Adrenal gland (tissue), 19 donors: ENCODE data around the gene CRACR2B. TPM values are rescaled to one million over a fixed set of nuclear protein-coding genes. Genes with fewer than 3 reads are reported as not detected.

Source experiments
- DNase-seq, 7 donors: peaks; one replicate each; pipeline ENCODE4 v3.0.0-alpha.2; 2019 to 2020
- H3K27ac ChIP-seq, 5 donors: fragments of 200-600 bp; sonication (generic) in 4 of 5; 1 replicate in 3 of 5; 2 replicates in 2 of 5; pipeline versions ENCODE4 v1.5.1 to v1.8.0; 2016 to 2020; ENCODE audit warnings: mild to moderate bottlenecking in 1 of 5
- H3K27me3 ChIP-seq: fragments of 200-600 bp; 2 replicates; pipeline ENCODE4 v1.8.0; 2021
- H3K36me3 ChIP-seq, 2 donors: fragments of 200-600 bp; replicated peaks in 1 of 2; 1 replicate in 1 of 2; 2 replicates in 1 of 2; pipeline versions ENCODE4 v1.5.1 to v1.8.0; 2018 to 2022
- H3K4me1 ChIP-seq, 2 donors: fragments of 200-600 bp; replicated peaks in 1 of 2; 1 replicate in 1 of 2; 2 replicates in 1 of 2; pipeline versions ENCODE4 v1.5.1 to v1.8.0; 2018 to 2021
- H3K4me3 ChIP-seq, 4 donors: fragments of 200-600 bp; sonication (generic) in 3 of 4; one replicate each; pipeline ENCODE4 v1.5.1; 2016 to 2018
- H3K9me3 ChIP-seq, 3 donors: fragments of 200-600 bp; sonication (generic) in 1 of 3; replicated peaks in 1 of 3; 1 replicate in 2 of 3; 2 replicates in 1 of 3; pipeline versions ENCODE4 v1.5.1 to v1.8.0; 2016 to 2021
- CTCF ChIP-seq, 6 experiments: fragments of 450-650 bp in 4 of 6; fragments of 200-600 bp in 2 of 6; sonication (generic) in 1 of 6; IDR thresholded peaks; 1 replicate in 5 of 6; 2 replicates in 1 of 6; pipeline versions ENCODE4 v1.5.1 to v1.8.0; 2016 to 2021; ENCODE audit warnings: antibody characterized with exemption in 6 of 6, mild to moderate bottlenecking in 2 of 6, moderate library complexity in 1 of 6
- POLR2A ChIP-seq, 2 donors: fragments of 450-650 bp; IDR thresholded peaks; one replicate each; pipeline ENCODE4 v1.6.1; 2017; ENCODE audit warnings: antibody characterized with exemption in 2 of 2, mild to moderate bottlenecking in 2 of 2, moderate library complexity in 1 of 2
- WGBS, 4 donors: extraction: QIAGEN DNeasy Blood & Tissue Kit in 2 of 4; methylation state at CpG; one replicate each; pipeline versions ENCODE4 v1.1.5 to v1.1.7; 2013 to 2017; 5-methylcytosine and 5-hydroxymethylcytosine counted together
- intact Hi-C, 2 donors: fragments of 100-400 bp; cut with DNase I; formaldehyde crosslinking; loops; one replicate each; pipeline versions ENCODE4 v1.14.1 to v1.15.0; 2022 to 2023
- long read RNA-seq, 10 donors: library from polyadenylated mRNA in 3 of 10; unstranded in 2 of 10; stranded (forward) in 1 of 10; transcript quantifications; one replicate each; pipeline ENCODE4 v2.0.0 and lab custom pipeline, GENCODE V29; 2021 to 2026
- polyA plus RNA-seq, 3 donors: library from polyadenylated mRNA; stranded (reverse); fragments of 200-250 nt in 2 of 3; fragments of 350-450 nt in 1 of 3; fragmentation: Illumina TruSeq in 1 of 3; extraction: RNeasy Lipid Tissue Mini Kit (QIAGEN cat#74804) in 1 of 3; gene quantifications; one replicate each; pipeline ENCODE4 v1.2.3, GENCODE V29; 2013 to 2014
- total RNA-seq, 9 donors: library from RNA; depleted of rRNA in 4 of 9; stranded (reverse); fragments of >200 nt in 4 of 9; fragments of 120-200 nt in 1 of 9; fragmentation: NEBNext Ultra II Directional in 1 of 9; extraction: Animal tissue kit (Norgen Biotek cat#: 25700) in 1 of 9; gene quantifications; one replicate each; pipeline versions ENCODE4 v1.1.0 to v1.2.4, GENCODE V29; 2013 to 2023
- donor health status: healthy with polysubstance abuse.
- donor health status: Bipolar disorder and iron deficiency.
- donor health status: DM: yes; HTN: yes; CAD: no.
- donor health status: DM: no; HTN: no; CAD: no.
- donor health status: DM: no; HTN: no; CAD: no.
- donor health status: DM: yes; HTN: yes; CAD: no.

Gene CRACR2B
- 10 to 100 TPM in 7 of 9 donors, 1 to 10 TPM in 2; 5.9 to 22.6 (median 14.2) TPM for total RNA-seq
- polyA plus RNA-seq, result 10 to 100 TPM in 2 of 3 donors, 1 to 10 TPM in 1; 1.0 to 91.3 (median 39.3) TPM
- long read RNA-seq, donor 1, partial matches to known transcripts, result 0 of 3 reads
- long read RNA-seq, donor 1, other reads (novel, unspliced or antisense), result 0 of 3 reads
- long read RNA-seq, donor 2, partial matches to known transcripts, result 14 of 19 reads
- long read RNA-seq, donor 2, other reads (novel, unspliced or antisense), result 0 of 19 reads
- long read RNA-seq, donor 3, result 0 reads
- long read RNA-seq, donor 4, partial matches to known transcripts, result 1 of 5 reads
- long read RNA-seq, donor 4, other reads (novel, unspliced or antisense), result 4 of 5 reads
- long read RNA-seq, donor 5, partial matches to known transcripts, result 4 of 25 reads
- long read RNA-seq, donor 5, other reads (novel, unspliced or antisense), result 19 of 25 reads
- long read RNA-seq, donor 6, partial matches to known transcripts, result 2 of 6 reads
- long read RNA-seq, donor 6, other reads (novel, unspliced or antisense), result 1 of 6 reads
- long read RNA-seq, donor 7, partial matches to known transcripts, result 0 of 3 reads
- long read RNA-seq, donor 7, other reads (novel, unspliced or antisense), result 0 of 3 reads
- long read RNA-seq, donor 8, partial matches to known transcripts, result 6 of 8 reads
- long read RNA-seq, donor 8, other reads (novel, unspliced or antisense), result 0 of 8 reads
- long read RNA-seq, donor 9, partial matches to known transcripts, result 0 of 1 reads
- long read RNA-seq, donor 9, other reads (novel, unspliced or antisense), result 0 of 1 reads
- long read RNA-seq, donor 10, partial matches to known transcripts, result 0 of 2 reads
- long read RNA-seq, donor 10, other reads (novel, unspliced or antisense), result 0 of 2 reads

- Histone ChIP-seq H3K27ac (peak within 1 kb of the TSS in 4 of 5 donors; percentile 35 to 67 (median 46)), H3K4me3 (peak within 1 kb of the TSS in 2 of 4 donors; percentile 26 to 54), H3K4me1 (peaks cover 36 to 62% of the 10 kb centered on the region in 2 donors), H3K9me3 (no peaks in the 10 kb centered on the region), H3K36me3 (peaks cover 0 to 24% of the 10 kb centered on the region in 2 donors), H3K27me3 (no peaks in the 10 kb centered on the region)
- 19 to 47% (median 39%) methylated on average over 4 to 5 of the region's 5 CpGs for WGBS, 4 donors
- TF ChIP-seq POLR2A (IDR thresholded peaks at IDR 0.05), result no peak
- no peak for TF ChIP-seq CTCF (IDR thresholded peaks at IDR 0.05)
- DNase-seq, result no peak
- intact Hi-C loops, result no loop called here
These were observed at the start of gene CRACR2B for GRCh38 chr11:827897-828192. TSS of gene CRACR2B (plus strand) at chr11:827919. CDS start at chr11:828608, 689 bp downstream.

- Histone ChIP-seq H3K36me3 (no peaks in the 10 kb centered on the region), H3K27ac (no peak overlapping the region), H3K9me3 (no peaks in the 10 kb centered on the region), H3K27me3 (no peaks in the 10 kb centered on the region), H3K4me1 (peaks cover 28 to 38% of the 10 kb centered on the region in 2 donors), H3K4me3 (no peak overlapping the region)
- WGBS, 4 donors, result 94 to 96% (median 94%) methylated on average over 8 to 23 of the region's 23 CpGs
- no peak for TF ChIP-seq CTCF (IDR thresholded peaks at IDR 0.05)
- TF ChIP-seq POLR2A (IDR thresholded peaks at IDR 0.05), result no peak
- peak in 2 of 7 donors; percentile 10 to 16 for DNase-seq
- intact Hi-C loops, result no loop called here
These were observed 48.5 kb upstream of the CRACR2B start for GRCh38 chr11:778976-779954.

GRCh38 chr11:779955-780532, 47.7 kb upstream of the CRACR2B start:
- Histone ChIP-seq H3K27me3 (no peaks in the 10 kb centered on the region), H3K4me1 (peaks cover 25 to 34% of the 10 kb centered on the region in 2 donors), H3K27ac (no peak overlapping the region), H3K9me3 (no peaks in the 10 kb centered on the region), H3K4me3 (no peak overlapping the region), H3K36me3 (no peaks in the 10 kb centered on the region)
- 89 to 97% (median 93%) methylated on average over 11 to 16 of the region's 16 CpGs for WGBS, 4 donors
- DNase-seq, result no peak
- intact Hi-C loops, result no loop called here
- TF ChIP-seq CTCF (IDR thresholded peaks at IDR 0.05) (no peak), POLR2A (IDR thresholded peaks at IDR 0.05) (no peak)
